Right cardiac atrium (tissue), 5 donors: ENCODE measurements around the gene HMGXB3. TPM values are rescaled to one million over a fixed set of nuclear protein-coding genes. Genes with fewer than 3 reads are reported as not detected.

Experiments used
- ATAC-seq, 2 donors: fragments of 200-7000 bp; cut with Tn5 transposase; one replicate each; pipeline versions ENCODE4 v1.8.0 to v1.9.1; 2020; ENCODE audit warnings: moderate library complexity in 2 of 2, mild to moderate bottlenecking in 1 of 2
- DNase-seq, 3 donors: peaks; one replicate each; pipeline ENCODE4 v3.0.0-alpha.2; 2020
- H3K27ac ChIP-seq: one replicate; pipeline ENCODE4 v1.5.1; 2013; ENCODE audit warnings: mild to moderate bottlenecking, low read length, control low read depth, moderate library complexity
- H3K27me3 ChIP-seq: one replicate; pipeline ENCODE4 v1.6.1; 2013; ENCODE audit not compliant: control insufficient read depth, insufficient read depth
- H3K4me1 ChIP-seq: one replicate; pipeline ENCODE4 v1.6.1; 2013; ENCODE audit warnings: low read length; ENCODE audit not compliant: control insufficient read depth, insufficient read depth
- H3K4me3 ChIP-seq: one replicate; pipeline ENCODE4 v1.5.1; 2013; ENCODE audit warnings: low read length, control low read depth
- H3K9me3 ChIP-seq: one replicate; pipeline ENCODE4 v1.6.1; 2013; ENCODE audit warnings: low read length; ENCODE audit not compliant: control insufficient read depth
- WGBS: extraction: QIAGEN DNeasy Blood & Tissue Kit; methylation state at CpG from one replicate; pipeline ENCODE4 v1.1.7; 2013; 5-methylcytosine and 5-hydroxymethylcytosine counted together
- intact Hi-C, 4 donors: fragments of 100-400 bp; cut with DNase I; formaldehyde crosslinking; loops; one replicate each; pipeline versions ENCODE4 v1.11.0 to v1.14.0; 2022 to 2023
- polyA plus RNA-seq: library from polyadenylated mRNA; stranded (reverse); fragments of 200-250 nt; gene quantifications from one replicate; pipeline ENCODE4 v1.2.3, GENCODE V29; 2013
- total RNA-seq, 4 donors: library from RNA; stranded (reverse); fragmentation: NEBNext Ultra II Directional; extraction: Animal tissue kit (Norgen Biotek cat#: 25700); gene quantifications; one replicate each; pipeline ENCODE4 v1.2.1, GENCODE V29; 2021
- donor health status: healthy with polysubstance abuse.
- donor health status: DM: no; HTN: yes; CAD: no.
- donor health status: DM: no; HTN: no; CAD: no.
- donor health status: DM: no; HTN: yes; CAD: no; lungs with severe emphysema.
- donor health status: DM: yes; HTN: yes; CAD: no.

Gene HMGXB3
- total and polyA plus RNA-seq, 5 donors = 9.3 to 19.6 (median 14.8) TPM

GRCh38 chr5:150001660-150002486 is 1.3 kb downstream of the HMGXB3 start:
- peaks cover 7% of the 10 kb centered on the region for H3K4me1 ChIP-seq
- H3K4me3 ChIP-seq = peak overlapping the region; percentile 88
- DNase-seq (peak in 2 of 3 donors; percentile 39 to 60), ATAC-seq (peak; percentile 59 to 69)
- intact Hi-C loops = no loop called here
- H3K27ac ChIP-seq = peak overlapping the region; percentile 15
- H3K27me3 ChIP-seq = no peaks in the 10 kb centered on the region
- WGBS = 14% methylated on average over 8 of the region's 8 CpGs
- H3K9me3 ChIP-seq = no peaks in the 10 kb centered on the region

DNA sequence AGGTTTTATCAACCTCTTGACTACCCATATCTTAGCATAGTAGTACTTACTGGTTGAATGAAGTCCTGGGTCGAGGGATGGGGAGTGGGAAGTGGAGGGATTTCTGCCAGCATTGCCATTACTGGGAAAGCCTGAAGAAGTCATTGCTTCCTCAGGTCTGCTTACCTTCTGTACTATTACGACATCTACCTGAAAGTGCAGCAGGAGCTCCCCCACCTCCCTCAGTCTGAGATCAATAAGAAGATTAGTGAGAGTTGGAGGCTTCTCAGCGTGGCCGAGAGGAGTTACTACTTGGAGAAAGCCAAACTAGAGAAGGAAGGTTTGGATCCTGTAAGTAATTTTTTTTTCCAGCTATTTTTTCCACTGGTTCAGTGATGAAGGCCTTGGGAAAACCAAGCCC is 5.8 kb downstream of the HMGXB3 start:
- ATAC-seq (no peak), DNase-seq (no peak)
- H3K27ac ChIP-seq = no peak overlapping the region
- intact Hi-C loops = no loop called here
- H3K4me3 ChIP-seq = no peak overlapping the region
- peaks cover 2% of the 10 kb centered on the region for H3K4me1 ChIP-seq
- no peaks in the 10 kb centered on the region for H3K9me3 ChIP-seq
- 88% methylated on average over 4 of the region's 4 CpGs for WGBS
- no peaks in the 10 kb centered on the region for H3K27me3 ChIP-seq

DNA sequence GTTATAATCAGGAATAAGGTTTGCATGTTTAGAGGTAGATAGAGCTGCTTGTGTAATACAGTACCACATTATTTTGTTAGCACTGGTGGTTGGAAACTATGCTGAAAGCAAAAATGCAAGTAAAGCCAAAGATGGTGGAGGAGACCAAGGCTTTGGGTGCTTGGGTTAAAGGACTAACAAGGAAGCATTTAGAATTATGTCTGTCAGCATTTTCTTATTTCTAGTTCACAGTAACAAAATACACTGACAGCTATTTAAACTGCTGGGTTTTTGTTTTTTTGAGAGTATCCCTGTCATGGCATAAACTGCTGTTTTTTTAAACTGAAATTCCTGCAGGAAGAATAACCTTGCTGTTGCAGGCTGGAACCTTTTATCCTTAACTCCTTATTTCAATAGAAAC is 6.5 kb downstream of the HMGXB3 start:
- ATAC-seq = no peak
- no peak overlapping the region for H3K27ac ChIP-seq
- H3K4me3 ChIP-seq = no peak overlapping the region
- no peaks in the 10 kb centered on the region for H3K9me3 ChIP-seq
- H3K4me1 ChIP-seq = no peaks in the 10 kb centered on the region
- no peaks in the 10 kb centered on the region for H3K27me3 ChIP-seq
- no peak for DNase-seq
- intact Hi-C loops = no loop called here

DNA sequence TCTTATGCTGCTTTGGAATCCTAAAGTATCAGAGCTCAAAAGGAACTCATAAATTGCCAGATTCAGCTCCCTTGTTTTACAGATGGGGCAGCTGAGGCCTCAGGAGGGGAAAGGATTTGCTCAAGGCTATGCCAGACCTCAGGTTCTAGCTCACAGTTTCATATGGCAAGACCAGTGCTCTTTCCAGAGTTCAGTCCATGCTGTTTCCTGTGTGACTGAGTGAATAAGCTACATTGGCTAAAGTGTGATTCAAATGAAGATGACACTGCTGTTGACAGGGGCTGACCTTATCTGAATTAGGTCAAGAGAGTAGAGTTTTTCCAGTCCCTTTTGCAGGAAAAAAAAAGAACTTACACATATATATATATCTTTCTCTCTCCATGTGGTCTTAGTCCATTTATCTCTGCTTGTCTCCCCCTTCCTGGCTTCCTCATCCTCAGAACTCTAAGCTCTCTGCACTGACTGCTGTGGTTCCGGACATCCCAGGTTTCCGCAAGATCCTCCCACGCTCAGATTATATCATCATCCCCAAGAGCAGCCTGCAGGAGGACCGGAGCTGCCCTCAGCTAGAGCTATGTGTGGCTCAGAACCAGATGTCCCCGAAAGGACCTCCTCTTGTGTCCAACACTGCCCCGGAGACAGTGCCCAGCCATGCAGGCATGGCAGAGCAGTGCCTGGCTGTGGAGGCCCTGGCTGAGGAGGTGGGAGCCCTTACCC is 9.3 kb downstream of the HMGXB3 start:
- intact Hi-C loops = no loop called here
- Histone ChIP-seq H3K27ac (peak overlapping the region; percentile 39), H3K9me3 (no peaks in the 10 kb centered on the region), H3K27me3 (no peaks in the 10 kb centered on the region), H3K4me1 (no peaks in the 10 kb centered on the region), H3K4me3 (no peak overlapping the region)
- ATAC-seq (peak; percentile 44 to 57), DNase-seq (no peak)
- 62% methylated on average over 6 of the region's 6 CpGs for WGBS

- DNase-seq (no peak), ATAC-seq (no peak)
- intact Hi-C loops = no loop called here
- Histone ChIP-seq H3K27me3 (no peaks in the 10 kb centered on the region), H3K9me3 (no peaks in the 10 kb centered on the region), H3K27ac (no peak overlapping the region), H3K4me3 (no peak overlapping the region), H3K4me1 (no peaks in the 10 kb centered on the region)
- WGBS = 96% methylated on average over 4 of the region's 4 CpGs
These were observed 13.4 kb downstream of the HMGXB3 start for GRCh38 chr5:150013931-150014330.

GRCh38 chr5:150014456-150014855 is 13.9 kb downstream of the HMGXB3 start:
- no peaks in the 10 kb centered on the region for H3K4me1 ChIP-seq
- no peaks in the 10 kb centered on the region for H3K9me3 ChIP-seq
- WGBS = 95% methylated on average over 3 of the region's 3 CpGs
- ATAC-seq = no peak
- H3K27ac ChIP-seq = no peak overlapping the region
- no peak for DNase-seq
- intact Hi-C loops = no loop called here
- no peak overlapping the region for H3K4me3 ChIP-seq
- H3K27me3 ChIP-seq = no peaks in the 10 kb centered on the region

DNA sequence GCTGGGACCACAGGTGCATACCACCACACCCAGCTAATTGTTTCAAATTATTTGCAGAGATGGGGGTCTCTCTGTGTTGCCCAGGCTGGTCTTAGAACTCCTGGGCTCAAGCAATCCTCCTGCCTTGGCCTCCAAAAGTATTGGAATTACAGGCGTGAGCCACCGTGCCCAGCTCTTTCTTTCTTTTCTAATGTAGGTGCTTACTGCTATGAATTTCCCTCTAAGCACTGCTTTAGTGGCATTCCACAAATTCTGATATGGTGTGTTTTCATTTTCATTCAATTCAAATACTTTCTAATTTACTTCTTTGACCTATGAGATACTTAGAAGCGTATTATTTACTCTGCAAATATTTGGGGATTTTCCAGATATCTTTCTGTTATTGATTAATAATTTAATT is 14.9 kb downstream of the HMGXB3 start:
- H3K27ac ChIP-seq = no peak overlapping the region
- H3K4me3 ChIP-seq = no peak overlapping the region
- no peak for ATAC-seq
- no peak for DNase-seq
- over 99% methylated on average over 3 of the region's 3 CpGs for WGBS
- intact Hi-C loops = no loop called here
- H3K9me3 ChIP-seq = no peaks in the 10 kb centered on the region
- no peaks in the 10 kb centered on the region for H3K4me1 ChIP-seq
- no peaks in the 10 kb centered on the region for H3K27me3 ChIP-seq

DNA sequence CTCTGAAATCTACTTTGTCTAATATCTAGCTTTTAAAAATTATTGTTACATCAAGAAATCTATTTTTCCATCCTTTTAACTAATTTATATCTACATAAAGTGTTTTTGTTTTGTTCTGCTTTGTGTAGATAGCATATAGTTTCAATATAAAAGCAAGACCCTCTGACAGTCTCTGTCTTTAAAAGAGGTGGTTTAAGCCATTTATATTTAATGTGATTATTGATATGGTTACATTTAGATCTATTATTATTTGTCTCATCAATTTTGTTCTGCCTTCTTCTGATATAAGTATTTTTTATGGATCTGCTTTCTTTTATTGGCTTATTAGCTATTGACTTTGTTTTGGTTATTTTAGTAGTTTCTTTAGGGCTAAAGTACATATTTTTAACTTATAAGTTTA is 16.0 kb downstream of the HMGXB3 start:
- H3K27me3 ChIP-seq = no peaks in the 10 kb centered on the region
- H3K4me1 ChIP-seq = no peaks in the 10 kb centered on the region
- intact Hi-C loops = no loop called here
- ATAC-seq (no peak), DNase-seq (no peak)
- H3K9me3 ChIP-seq = no peaks in the 10 kb centered on the region
- no peak overlapping the region for H3K4me3 ChIP-seq
- no peak overlapping the region for H3K27ac ChIP-seq

GRCh38 chr5:150017226-150018005 is 16.9 kb downstream of the HMGXB3 start:
- no peak for ATAC-seq
- DNase-seq = no peak
- 85% methylated on average over 6 of the region's 6 CpGs for WGBS
- Histone ChIP-seq H3K4me1 (no peaks in the 10 kb centered on the region), H3K4me3 (no peak overlapping the region), H3K9me3 (no peaks in the 10 kb centered on the region), H3K27me3 (no peaks in the 10 kb centered on the region), H3K27ac (no peak overlapping the region)
- intact Hi-C loops = no loop called here

DNA sequence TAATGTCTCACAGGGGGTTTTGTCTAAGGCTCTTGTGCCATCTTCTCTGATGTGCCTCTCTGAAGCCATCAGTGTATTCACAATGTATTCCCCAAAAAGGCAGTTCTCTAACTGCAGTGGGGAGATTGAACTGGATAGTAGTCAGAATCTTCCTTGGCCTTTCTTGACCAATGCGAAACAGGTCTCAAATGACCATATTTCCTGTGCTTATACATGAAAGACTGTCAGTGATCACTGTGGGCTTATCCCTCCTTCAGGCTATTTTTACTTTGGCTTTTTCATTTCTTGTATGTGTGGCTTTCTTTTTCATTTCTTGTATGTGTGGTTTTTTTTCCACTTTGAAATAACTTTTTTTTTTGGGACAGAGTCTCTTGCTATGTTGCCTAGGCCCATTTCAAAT is 19.7 kb downstream of the HMGXB3 start:
- 88% methylated on average over 1 of the region's 1 CpG for WGBS
- H3K4me1 ChIP-seq = no peaks in the 10 kb centered on the region
- intact Hi-C loops = no loop called here
- H3K27me3 ChIP-seq = no peaks in the 10 kb centered on the region
- H3K27ac ChIP-seq = no peak overlapping the region
- ATAC-seq (no peak), DNase-seq (no peak)
- no peak overlapping the region for H3K4me3 ChIP-seq
- H3K9me3 ChIP-seq = no peaks in the 10 kb centered on the region
